H4 (cell line): ENCODE results near the gene CARM1. TPM values are rescaled to one million over a fixed set of nuclear protein-coding genes. Genes with fewer than 3 reads are reported as not detected.
"Not testable (repeated sequence)": the region's sequence is repeated elsewhere in the genome, so short reads cannot be mapped to it uniquely, and the experiment has no call there.

Source experiments
- DNase-seq: peaks from one replicate; pipeline ENCODE4 v3.0.0-alpha.2; 2015; ENCODE audit warnings: low spot score
- total RNA-seq: library from RNA; depleted of rRNA; stranded (reverse); fragments of >200 nt; shearing (Covaris generic); gene quantifications from 2 replicates; pipeline ENCODE4 v1.2.3, GENCODE V29; 2014

Gene CARM1
- total RNA-seq, 1 experiment from 2014 or later: 21.0 TPM

- no peak for DNase-seq
These were observed 24.7 kb upstream of the CARM1 start for GRCh38 chr19:10846500-10847202.

GRCh38 chr19:10848230-10848856 is 23.0 kb upstream of the CARM1 start, which contains the start of gene C19orf38:
Gene C19orf38 (plus strand): TSS chr19:10848415. CDS start chr19:10848509, 94 bp downstream.
- DNase-seq: no peak

GRCh38 chr19:10850631-10851030 is 20.7 kb upstream of the CARM1 start:
- DNase-seq: no peak

- peak; percentile 72 for DNase-seq
These were observed 19.1 kb upstream of the CARM1 start for GRCh38 chr19:10852098-10852800.

- no peak for DNase-seq
These were observed 18.4 kb upstream of the CARM1 start for GRCh38 chr19:10852941-10853340.

GRCh38 chr19:10854350-10855089 is 16.8 kb upstream of the CARM1 start:
- DNase-seq: no peak

GRCh38 chr19:10855879-10856522 is 15.4 kb upstream of the CARM1 start:
- no peak for DNase-seq

- not testable (repeated sequence) for DNase-seq
These were observed 14.5 kb upstream of the CARM1 start for GRCh38 chr19:10856899-10857298.

- no peak for DNase-seq
These were observed 13.0 kb upstream of the CARM1 start for GRCh38 chr19:10858204-10858828.

- DNase-seq: peak; percentile 43
These were observed 10.2 kb upstream of the CARM1 start for GRCh38 chr19:10861103-10861651.

- DNase-seq: no peak
These were observed 8.7 kb upstream of the CARM1 start for GRCh38 chr19:10862561-10863106.

GRCh38 chr19:10863107-10863717 is 8.1 kb upstream of the CARM1 start:
- peak; percentile 60 for DNase-seq

GRCh38 chr19:10864538-10864899 is 6.8 kb upstream of the CARM1 start:
- peak; percentile 62 for DNase-seq

GRCh38 chr19:10866495-10866894 is 4.9 kb upstream of the CARM1 start:
- no peak for DNase-seq

- DNase-seq: no peak
These were observed 2.3 kb upstream of the CARM1 start for GRCh38 chr19:10868872-10869547.

- not testable (repeated sequence) for DNase-seq
These were observed 1.5 kb upstream of the CARM1 start for GRCh38 chr19:10869872-10870311.

- DNase-seq: no peak
These were observed 825 bp upstream of the CARM1 start for GRCh38 chr19:10870501-10870954.

- no peak for DNase-seq
These were observed 575 bp downstream of the CARM1 start for GRCh38 chr19:10871711-10872545.
